ENCODE results near the gene PTPA.
A peak's percentile ranks its signal among the peaks of the same experiment; 100 is the strongest.

PTPA gene

DNA sequence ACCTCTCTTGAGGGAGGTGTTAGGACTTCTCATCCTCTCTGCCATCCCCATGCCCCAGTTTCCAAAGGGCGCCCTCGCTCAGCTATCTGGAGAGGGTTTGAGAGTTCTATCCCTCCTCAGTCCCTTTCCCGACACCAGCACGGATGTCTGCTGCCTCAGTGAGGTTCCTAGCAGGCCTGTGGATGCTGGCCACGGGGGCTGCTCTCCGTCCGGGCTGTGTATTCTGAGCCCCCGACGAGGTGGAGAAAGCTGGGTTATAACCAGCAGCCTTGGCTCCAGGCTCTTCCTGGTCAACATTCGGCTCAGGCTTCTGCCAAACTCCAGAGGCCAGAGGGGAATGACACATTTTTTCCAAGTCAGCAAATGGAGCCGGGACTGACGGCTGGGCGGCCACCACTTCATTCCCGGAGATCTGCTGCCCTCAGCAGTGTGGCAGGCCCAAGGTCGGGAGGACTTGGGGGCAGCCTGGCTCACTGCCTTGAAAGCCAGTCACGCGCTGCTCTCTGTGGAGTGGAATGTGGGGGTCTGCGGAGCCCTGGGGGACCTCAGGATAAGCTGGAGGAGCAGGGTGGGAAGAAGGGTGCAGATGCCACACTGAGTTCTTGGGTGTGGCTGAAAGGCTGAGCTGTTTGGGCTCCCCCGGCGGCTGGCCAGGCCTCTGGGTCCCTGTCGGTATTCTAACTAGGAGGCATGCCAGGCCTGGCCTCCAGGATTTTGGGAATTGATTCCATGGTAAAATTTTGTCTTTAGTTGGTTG lies 27.4 kb downstream of the PTPA start:
- no peaks in the 10 kb centered on the region for H3K27me3 ChIP-seq (replicated peaks)
- peaks cover 35% of the 10 kb centered on the region for H3K36me3 ChIP-seq (replicated peaks)
- in situ Hi-C loops (cut with HindIII; ENCODE audit: low pct_ligation_motif_present, low sequenced_read_pairs), result loop anchor here (10.0 kb wide), 1 partner anchor 486 kb away; the partner anchor contains the start of genes C9orf50 and NTMT1
- DNase-seq, result no peak
- TF ChIP-seq, protein P1, sequence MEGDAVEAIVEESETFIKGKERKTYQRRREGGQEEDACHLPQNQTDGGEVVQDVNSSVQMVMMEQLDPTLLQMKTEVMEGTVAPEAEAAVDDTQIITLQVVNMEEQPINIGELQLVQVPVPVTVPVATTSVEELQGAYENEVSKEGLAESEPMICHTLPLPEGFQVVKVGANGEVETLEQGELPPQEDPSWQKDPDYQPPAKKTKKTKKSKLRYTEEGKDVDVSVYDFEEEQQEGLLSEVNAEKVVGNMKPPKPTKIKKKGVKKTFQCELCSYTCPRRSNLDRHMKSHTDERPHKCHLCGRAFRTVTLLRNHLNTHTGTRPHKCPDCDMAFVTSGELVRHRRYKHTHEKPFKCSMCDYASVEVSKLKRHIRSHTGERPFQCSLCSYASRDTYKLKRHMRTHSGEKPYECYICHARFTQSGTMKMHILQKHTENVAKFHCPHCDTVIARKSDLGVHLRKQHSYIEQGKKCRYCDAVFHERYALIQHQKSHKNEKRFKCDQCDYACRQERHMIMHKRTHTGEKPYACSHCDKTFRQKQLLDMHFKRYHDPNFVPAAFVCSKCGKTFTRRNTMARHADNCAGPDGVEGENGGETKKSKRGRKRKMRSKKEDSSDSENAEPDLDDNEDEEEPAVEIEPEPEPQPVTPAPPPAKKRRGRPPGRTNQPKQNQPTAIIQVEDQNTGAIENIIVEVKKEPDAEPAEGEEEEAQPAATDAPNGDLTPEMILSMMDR (IDR thresholded peaks at IDR 0.05; ENCODE audit: low read depth, low read length, missing control alignments), result no peak
- H3K4me3 ChIP-seq (ENCODE audit: low read depth, low read length), result no peak overlapping the region
- peak overlapping the region; percentile 100 for H3K27ac ChIP-seq

DNA sequence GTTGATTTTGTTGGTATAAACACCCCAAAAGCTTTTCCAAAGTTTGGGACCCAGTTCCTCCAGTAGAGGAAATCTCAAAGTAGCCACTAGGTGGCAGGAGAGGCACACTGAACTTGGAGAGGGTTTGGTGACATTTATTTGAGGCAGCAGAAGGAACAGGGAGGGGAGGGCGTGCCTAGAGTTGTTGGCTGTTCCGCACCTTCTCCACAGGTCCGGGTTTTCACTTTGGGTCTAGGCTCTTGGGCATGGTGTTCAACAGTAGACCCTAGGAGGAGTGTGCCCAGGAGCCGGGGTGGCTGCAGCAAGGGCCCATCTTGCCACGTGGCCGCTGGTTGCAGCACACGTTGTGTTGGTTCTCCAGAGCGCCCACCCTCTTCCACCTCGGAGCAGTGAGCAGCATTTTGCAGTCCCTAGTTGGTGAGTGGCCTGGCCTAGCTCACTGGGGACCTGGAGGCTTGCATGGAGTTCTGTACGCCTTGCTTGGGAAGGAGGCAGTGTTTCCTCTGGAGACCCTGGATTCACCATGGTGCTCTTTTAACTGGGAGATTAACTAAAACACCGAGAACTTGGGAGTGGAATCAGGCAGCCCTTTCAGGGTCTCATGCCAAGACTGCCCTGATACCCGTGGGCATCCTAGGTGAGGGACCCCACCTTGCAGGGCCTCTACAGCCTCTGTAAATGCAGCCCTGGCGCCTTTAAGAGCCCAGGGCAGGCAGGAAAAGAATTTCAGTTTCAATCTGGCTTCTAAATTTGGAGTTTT lies 28.2 kb downstream of the PTPA start:
- Histone ChIP-seq H3K36me3 (replicated peaks) (peaks cover 38% of the 10 kb centered on the region), H3K4me3 (ENCODE audit: low read depth, low read length) (peak overlapping the region; percentile 37)
- in situ Hi-C loops (cut with HindIII; ENCODE audit: low pct_ligation_motif_present, low sequenced_read_pairs), result loop anchor here (10.0 kb wide), 1 partner anchor 485 kb away; the partner anchor contains the start of genes C9orf50 and NTMT1

DNA sequence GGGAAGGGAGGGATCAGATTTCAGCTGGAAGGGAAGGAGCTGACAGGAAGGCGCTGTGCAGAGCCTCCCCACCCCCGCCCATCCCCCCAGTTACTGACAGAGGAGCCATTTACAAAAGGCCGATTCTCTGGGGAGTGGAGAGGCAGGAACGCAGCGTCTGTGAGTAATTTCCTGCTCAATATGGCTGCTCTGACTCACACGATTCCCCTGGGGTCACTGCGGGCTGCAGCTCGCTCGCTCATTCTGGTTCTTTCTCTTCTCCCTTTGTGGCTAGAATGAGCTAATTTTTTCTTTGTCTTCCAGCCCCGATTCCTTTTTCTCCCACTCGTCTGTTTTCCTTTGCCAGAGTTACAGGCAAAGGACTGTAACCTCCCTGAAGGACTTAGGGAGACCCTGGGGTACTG lies 28.8 kb downstream of the PTPA start:
- peak overlapping the region; percentile 37 for H3K4me3 ChIP-seq (ENCODE audit: low read depth, low read length)
- H3K36me3 ChIP-seq (replicated peaks), result peaks cover 32% of the 10 kb centered on the region
- in situ Hi-C loops (cut with HindIII; ENCODE audit: low pct_ligation_motif_present, low sequenced_read_pairs), result loop anchor here (10.0 kb wide), 1 partner anchor 485 kb away; the partner anchor contains the start of genes C9orf50 and NTMT1
- no peaks in the 10 kb centered on the region for H3K27me3 ChIP-seq (replicated peaks)
- DNase-seq, result peak; percentile 99
- H3K27ac ChIP-seq, result peak overlapping the region; percentile 100
- TF ChIP-seq, protein P1 (IDR thresholded peaks at IDR 0.05; ENCODE audit: low read depth, low read length, missing control alignments), result no peak

More for the DNA sequence above, 28.2 kb downstream of the PTPA start:
- DNase-seq, result peak; percentile 78
- Histone ChIP-seq H3K27ac (peak overlapping the region; percentile 100), H3K27me3 (replicated peaks) (no peaks in the 10 kb centered on the region)
- TF ChIP-seq, protein P1 (IDR thresholded peaks at IDR 0.05; ENCODE audit: low read depth, low read length, missing control alignments), result peak; percentile 81

DNA sequence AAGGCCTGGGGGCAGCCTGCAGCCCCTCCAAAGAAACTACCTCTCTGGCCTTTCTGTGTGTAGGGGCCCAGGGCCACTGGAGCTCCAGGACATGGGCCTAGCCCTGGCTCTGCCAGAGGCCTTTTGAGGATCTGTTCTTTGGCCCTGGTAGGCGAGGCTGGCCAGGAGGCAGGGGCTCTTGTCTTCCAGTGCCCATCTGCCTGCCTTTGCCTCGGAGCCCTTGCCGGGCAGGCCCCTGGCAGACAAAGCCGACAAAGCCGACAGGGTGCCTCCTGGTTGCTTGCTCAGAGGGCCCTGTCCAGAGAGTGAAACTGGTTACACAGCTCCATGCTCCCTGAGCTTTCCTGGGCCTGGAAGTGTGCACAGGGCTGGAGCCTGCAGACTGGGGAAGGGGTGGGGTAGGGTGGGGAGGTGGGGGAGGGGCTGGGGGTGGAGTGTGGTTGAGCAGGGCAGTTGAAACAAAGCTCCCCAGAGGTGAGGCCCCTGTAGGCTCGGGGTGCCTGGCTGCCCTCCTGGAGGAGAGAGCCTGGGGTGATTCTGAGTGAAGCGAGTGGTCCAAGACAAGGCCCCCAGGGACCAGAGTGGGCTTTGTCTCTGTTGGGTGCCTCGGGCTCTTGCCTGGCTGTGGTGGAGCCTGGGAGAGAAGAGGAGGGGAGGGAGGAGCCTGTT lies 29.3 kb downstream of the PTPA start:
- Histone ChIP-seq H3K4me3 (ENCODE audit: low read depth, low read length) (peak overlapping the region; percentile 37), H3K27me3 (replicated peaks) (no peaks in the 10 kb centered on the region), H3K27ac (peak overlapping the region; percentile 100), H3K36me3 (replicated peaks) (peaks cover 27% of the 10 kb centered on the region)
- DNase-seq, result peak; percentile 47
- in situ Hi-C loops (cut with HindIII; ENCODE audit: low pct_ligation_motif_present, low sequenced_read_pairs), result no loop called here
- TF ChIP-seq, protein P1 (IDR thresholded peaks at IDR 0.05; ENCODE audit: low read depth, low read length, missing control alignments), result no peak

DNA sequence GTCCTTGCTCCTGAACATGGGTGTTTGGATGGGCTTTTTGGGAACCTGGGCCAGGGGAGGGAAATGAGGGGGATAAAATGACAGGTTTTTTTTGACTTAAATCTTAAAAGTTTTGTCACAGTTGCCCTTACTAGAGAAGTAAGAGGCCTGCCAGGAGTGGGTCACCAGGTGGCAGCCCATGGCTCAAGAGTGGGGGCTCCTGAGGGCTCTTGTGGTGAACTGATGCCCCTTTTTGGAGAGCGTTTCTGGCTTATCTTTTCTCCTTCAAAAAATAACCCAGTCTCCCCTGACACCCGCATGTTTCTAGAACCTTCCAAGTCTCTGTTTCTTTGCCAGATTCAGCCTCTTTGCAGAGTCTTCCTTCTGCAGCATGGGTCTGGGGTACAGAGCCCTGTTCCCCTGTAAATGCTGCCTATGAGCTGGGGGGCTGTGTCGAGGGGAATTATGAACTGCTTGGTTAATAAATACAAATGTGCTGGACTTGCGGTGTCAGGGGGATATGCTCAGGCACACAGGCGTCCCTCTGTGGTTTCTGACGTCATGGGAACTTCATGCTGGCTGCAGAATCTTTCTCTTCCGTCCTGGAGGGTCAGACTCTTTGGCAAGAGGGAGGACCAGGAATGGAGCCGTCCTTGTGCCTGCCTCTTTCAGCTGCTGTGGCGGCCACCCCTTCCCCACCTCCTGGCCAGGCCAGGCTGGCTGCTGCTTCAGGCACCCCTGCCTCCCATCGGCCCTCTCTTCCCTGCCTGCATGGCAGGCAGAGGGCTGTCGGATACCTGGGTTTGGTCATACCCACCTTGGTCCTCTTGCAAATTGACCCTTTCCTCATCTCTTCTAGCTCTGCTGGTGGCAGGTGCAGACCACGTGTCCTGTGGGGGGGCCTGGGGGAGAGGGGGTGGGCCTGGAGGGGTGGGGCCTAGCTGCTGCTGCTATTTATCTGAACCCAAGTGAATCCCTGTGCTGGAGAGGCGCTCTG lies 30.1 kb downstream of the PTPA start:
- TF ChIP-seq, protein P1 (IDR thresholded peaks at IDR 0.05; ENCODE audit: low read depth, low read length, missing control alignments), result no peak
- Histone ChIP-seq H3K27ac (peak overlapping the region; percentile 100), H3K36me3 (replicated peaks) (peaks cover 23% of the 10 kb centered on the region), H3K4me3 (ENCODE audit: low read depth, low read length) (peak overlapping the region; percentile 17), H3K27me3 (replicated peaks) (no peaks in the 10 kb centered on the region)
- DNase-seq, result peak; percentile 91
- in situ Hi-C loops (cut with HindIII; ENCODE audit: low pct_ligation_motif_present, low sequenced_read_pairs), result no loop called here

Data from brain microvascular endothelial cell (primary cell).